ENCODE measurements around the gene TCTN3. TPM values are rescaled to one million over a fixed set of nuclear protein-coding genes. Genes with fewer than 3 reads are reported as not detected.
"Not testable (repeated sequence)": the region's sequence is repeated elsewhere in the genome, so short reads cannot be mapped to it uniquely, and the experiment has no call there.

Gene TCTN3
- total RNA-seq, 1 experiment from 2014 or later, result 32.5 TPM

DNA sequence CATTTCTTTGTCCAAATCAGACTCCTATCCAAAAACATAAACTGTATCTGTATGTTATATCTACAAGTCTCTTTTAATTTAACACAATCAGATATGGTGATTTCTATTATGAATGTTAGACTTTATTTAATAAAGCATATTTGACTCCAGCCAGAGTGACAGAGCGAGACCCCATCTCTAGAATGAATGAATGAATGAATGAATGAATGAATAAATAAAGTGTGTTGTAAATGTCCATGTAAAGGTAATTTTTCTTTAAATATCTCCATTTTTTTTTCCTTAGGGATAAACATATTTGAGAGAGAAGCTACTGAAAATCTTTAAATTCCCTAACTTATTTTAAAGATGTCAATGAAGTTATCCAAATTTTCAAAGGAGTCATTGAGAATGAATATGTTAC is 19.1 kb downstream of the TCTN3 start:
- no peak for DNase-seq (ENCODE audit: unreplicated experiment)
- POLR2A ChIA-PET, result no interaction called here
- Mint-ChIP-seq H3K27me3 (ENCODE audit: insufficient read depth, unreplicated experiment) (no peaks in the 10 kb centered on the region), H3K27ac (ENCODE audit: low read depth, unreplicated experiment) (peak overlapping the region; percentile 12), H3K36me3 (ENCODE audit: insufficient read depth, unreplicated experiment) (peaks cover 50% of the 10 kb centered on the region), H3K9me3 (ENCODE audit: unreplicated experiment) (no peaks in the 10 kb centered on the region), H3K4me3 (ENCODE audit: unreplicated experiment) (no peak overlapping the region), H3K4me1 (ENCODE audit: insufficient read depth, unreplicated experiment) (no peaks in the 10 kb centered on the region)
- TF ChIP-seq, protein P1, sequence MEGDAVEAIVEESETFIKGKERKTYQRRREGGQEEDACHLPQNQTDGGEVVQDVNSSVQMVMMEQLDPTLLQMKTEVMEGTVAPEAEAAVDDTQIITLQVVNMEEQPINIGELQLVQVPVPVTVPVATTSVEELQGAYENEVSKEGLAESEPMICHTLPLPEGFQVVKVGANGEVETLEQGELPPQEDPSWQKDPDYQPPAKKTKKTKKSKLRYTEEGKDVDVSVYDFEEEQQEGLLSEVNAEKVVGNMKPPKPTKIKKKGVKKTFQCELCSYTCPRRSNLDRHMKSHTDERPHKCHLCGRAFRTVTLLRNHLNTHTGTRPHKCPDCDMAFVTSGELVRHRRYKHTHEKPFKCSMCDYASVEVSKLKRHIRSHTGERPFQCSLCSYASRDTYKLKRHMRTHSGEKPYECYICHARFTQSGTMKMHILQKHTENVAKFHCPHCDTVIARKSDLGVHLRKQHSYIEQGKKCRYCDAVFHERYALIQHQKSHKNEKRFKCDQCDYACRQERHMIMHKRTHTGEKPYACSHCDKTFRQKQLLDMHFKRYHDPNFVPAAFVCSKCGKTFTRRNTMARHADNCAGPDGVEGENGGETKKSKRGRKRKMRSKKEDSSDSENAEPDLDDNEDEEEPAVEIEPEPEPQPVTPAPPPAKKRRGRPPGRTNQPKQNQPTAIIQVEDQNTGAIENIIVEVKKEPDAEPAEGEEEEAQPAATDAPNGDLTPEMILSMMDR (IDR thresholded peaks at IDR 0.05; ENCODE audit: unreplicated experiment), result no peak
- intact Hi-C loops (cut with micrococcal nuclease), result no loop called here
- CTCF ChIA-PET, result interaction anchor here (0.5 to 1.6 kb wide), 2 partner anchors 19 to 1535 kb away, joined by 3 to 6 read pairs; partner anchors contain the start of gene TCTN3
- BruUV-seq (replicated peaks), result no TSS peak

DNA sequence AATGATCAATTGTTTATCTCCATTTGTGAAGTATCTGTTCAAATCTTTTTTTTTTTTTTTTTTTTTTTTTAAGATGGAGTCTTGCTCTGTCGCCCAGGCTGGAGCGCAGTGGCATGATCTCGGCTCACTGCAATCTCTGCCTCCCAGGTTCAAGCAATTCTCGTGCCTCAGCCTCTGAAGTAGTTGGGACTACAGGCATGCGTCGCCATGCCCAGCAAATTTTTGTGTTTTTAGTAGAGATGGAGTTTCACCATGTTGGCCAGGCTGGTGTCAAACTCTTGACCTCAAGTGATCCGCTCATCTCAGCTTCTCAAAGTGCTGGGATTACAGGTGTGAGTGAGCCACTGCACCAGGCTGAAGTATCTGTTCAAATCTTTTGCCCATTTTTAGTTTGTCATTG is 21.1 kb downstream of the TCTN3 start:
- H3K4me3 Mint-ChIP-seq (ENCODE audit: unreplicated experiment); H3K27ac Mint-ChIP-seq (ENCODE audit: low read depth, unreplicated experiment); H3K9me3 Mint-ChIP-seq (ENCODE audit: unreplicated experiment); H3K27me3 Mint-ChIP-seq (ENCODE audit: insufficient read depth, unreplicated experiment); POLR2A ChIA-PET; BruUV-seq (replicated peaks); H3K4me1 Mint-ChIP-seq (ENCODE audit: insufficient read depth, unreplicated experiment); intact Hi-C loops (cut with micrococcal nuclease); DNase-seq (ENCODE audit: unreplicated experiment): not testable (repeated sequence)
- CTCF ChIA-PET, result interaction anchor here (0.7 to 1.2 kb wide), 2 partner anchors 17 to 451 kb away, joined by 3 read pairs; no protein-coding TSS in a partner anchor
- peaks cover 48% of the 10 kb centered on the region for H3K36me3 Mint-ChIP-seq (ENCODE audit: insufficient read depth, unreplicated experiment)

DNA sequence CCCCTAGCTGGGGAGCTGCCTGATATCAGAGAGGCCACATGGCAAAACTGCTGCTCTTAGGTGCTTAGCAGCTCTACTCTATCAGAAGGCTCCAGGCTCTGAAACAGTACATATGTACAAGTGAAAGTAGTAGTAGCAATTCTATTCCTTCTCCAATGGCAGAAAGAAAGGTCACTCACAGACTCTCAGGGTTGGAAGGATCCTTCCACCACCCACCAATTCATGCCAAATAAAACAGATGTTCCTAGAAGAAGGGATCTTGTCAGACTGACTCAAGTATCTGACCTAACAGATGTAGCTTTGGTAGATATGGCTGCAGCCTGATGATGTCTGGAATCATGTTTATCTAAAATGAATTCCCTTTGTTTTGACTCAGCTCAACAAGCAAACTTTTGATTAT is 29.2 kb downstream of the TCTN3 start:
- ChIA-PET CTCF (interaction anchor here (0.8 to 1.2 kb wide), 2 partner anchors 226 to 234 kb away, joined by 3 read pairs; no protein-coding TSS in a partner anchor), POLR2A (interaction anchor here (1.7 kb wide), 1 partner anchor 8 kb away, joined by 6 read pairs; the partner anchor contains the start of gene ALDH18A1)
- BruUV-seq (replicated peaks), result no TSS peak
- H3K27ac Mint-ChIP-seq (ENCODE audit: low read depth, unreplicated experiment), result no peak overlapping the region
- no peak for DNase-seq (ENCODE audit: unreplicated experiment)
- TF ChIP-seq, protein P1 (IDR thresholded peaks at IDR 0.05; ENCODE audit: unreplicated experiment), result no peak
- H3K36me3 Mint-ChIP-seq (ENCODE audit: insufficient read depth, unreplicated experiment), result peaks cover 44% of the 10 kb centered on the region
- H3K4me1 Mint-ChIP-seq (ENCODE audit: insufficient read depth, unreplicated experiment), result no peaks in the 10 kb centered on the region
- H3K4me3 Mint-ChIP-seq (ENCODE audit: unreplicated experiment), result no peak overlapping the region
- H3K9me3 Mint-ChIP-seq (ENCODE audit: unreplicated experiment), result no peaks in the 10 kb centered on the region
- intact Hi-C loops (cut with micrococcal nuclease), result no loop called here
- H3K27me3 Mint-ChIP-seq (ENCODE audit: insufficient read depth, unreplicated experiment), result no peaks in the 10 kb centered on the region

DNA sequence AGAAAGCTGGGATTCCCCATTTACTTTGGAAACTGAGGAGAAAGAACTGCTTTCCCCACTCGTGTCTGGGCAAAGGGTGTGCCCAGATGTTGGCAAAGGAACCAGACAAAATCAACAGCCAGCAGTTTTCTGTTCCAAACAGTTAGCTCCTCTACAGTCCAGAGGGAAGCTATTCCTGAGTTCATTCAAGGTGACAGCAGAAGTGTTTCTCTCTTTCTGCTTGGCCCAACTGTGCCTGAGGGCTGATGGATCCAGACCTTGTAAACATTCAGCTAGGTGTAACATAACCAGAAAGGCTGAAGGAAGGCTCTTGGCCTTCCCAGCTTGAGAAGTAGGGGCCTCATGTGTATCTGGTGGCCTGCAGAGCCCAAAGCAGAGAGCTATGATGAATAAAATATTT is 30.2 kb downstream of the TCTN3 start:
- TF ChIP-seq, protein P1 (IDR thresholded peaks at IDR 0.05; ENCODE audit: unreplicated experiment), result no peak

More for the DNA sequence above, 30.2 kb downstream of the TCTN3 start:
- intact Hi-C loops (cut with micrococcal nuclease), result no loop called here
- ChIA-PET POLR2A (interaction anchor here (1.1 kb wide), 1 partner anchor 16 kb away, joined by 4 read pairs; no protein-coding TSS in a partner anchor), CTCF (interaction anchor here (0.6 to 0.9 kb wide), 5 partner anchors 10 to 566 kb away, joined by 3 to 5 read pairs (median 3); partner anchors contain the start of gene TCTN3)
- H3K9me3 Mint-ChIP-seq (ENCODE audit: unreplicated experiment), result no peaks in the 10 kb centered on the region
- H3K27ac Mint-ChIP-seq (ENCODE audit: low read depth, unreplicated experiment), result no peak overlapping the region
- no peaks in the 10 kb centered on the region for H3K27me3 Mint-ChIP-seq (ENCODE audit: insufficient read depth, unreplicated experiment)
- H3K36me3 Mint-ChIP-seq (ENCODE audit: insufficient read depth, unreplicated experiment), result peaks cover 40% of the 10 kb centered on the region
- H3K4me1 Mint-ChIP-seq (ENCODE audit: insufficient read depth, unreplicated experiment), result no peaks in the 10 kb centered on the region
- no TSS peak for BruUV-seq (replicated peaks)
- no peak for DNase-seq (ENCODE audit: unreplicated experiment)
- H3K4me3 Mint-ChIP-seq (ENCODE audit: unreplicated experiment), result no peak overlapping the region

Data from MCF 10A (cell line).